ENCODE data around the gene DNM3. TPM values are rescaled to one million over a fixed set of nuclear protein-coding genes. Genes with fewer than 3 reads are reported as not detected.
"Not testable (repeated sequence)": the region's sequence is repeated elsewhere in the genome, so short reads cannot be mapped to it uniquely, and the experiment has no call there.

The DNM3 gene
- total RNA-seq, 2 donors from 2014 or later = 1.7 to 2.3 TPM

DNA sequence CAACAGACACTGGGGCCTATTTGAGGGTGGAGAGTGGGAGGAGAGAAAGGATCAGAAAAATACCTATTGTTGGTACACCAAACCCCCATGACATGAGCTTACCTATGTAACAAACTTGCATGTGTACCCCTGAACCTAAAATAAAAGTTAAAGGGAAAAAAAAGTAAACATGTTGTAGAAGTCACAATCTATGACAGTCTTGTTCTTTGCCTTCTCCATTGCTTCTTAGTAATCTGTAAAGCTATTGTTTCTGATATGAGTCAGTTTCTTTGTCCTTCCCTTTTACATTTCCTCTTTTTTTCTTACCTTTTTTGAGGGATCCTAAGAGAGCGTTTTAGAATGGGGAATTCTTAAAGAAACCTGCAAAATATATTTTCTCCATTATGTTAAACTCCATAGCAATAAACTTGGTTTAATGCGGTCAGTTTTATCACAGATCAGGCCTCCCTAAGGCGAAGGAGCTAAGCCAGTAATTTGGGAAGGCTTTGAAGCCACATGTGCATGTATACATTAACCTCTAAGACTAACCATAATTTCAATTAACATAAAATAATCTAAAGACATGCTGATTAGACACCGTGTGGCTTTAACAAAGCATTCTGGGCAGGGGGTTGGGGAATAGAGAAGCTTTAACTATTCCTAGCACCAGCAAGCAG is 501.4 kb downstream of the DNM3 start:
- intact Hi-C loops (cut with DNase I, micrococcal nuclease) = no loop called here
- no peak for DNase-seq
- no peak for ATAC-seq

DNA sequence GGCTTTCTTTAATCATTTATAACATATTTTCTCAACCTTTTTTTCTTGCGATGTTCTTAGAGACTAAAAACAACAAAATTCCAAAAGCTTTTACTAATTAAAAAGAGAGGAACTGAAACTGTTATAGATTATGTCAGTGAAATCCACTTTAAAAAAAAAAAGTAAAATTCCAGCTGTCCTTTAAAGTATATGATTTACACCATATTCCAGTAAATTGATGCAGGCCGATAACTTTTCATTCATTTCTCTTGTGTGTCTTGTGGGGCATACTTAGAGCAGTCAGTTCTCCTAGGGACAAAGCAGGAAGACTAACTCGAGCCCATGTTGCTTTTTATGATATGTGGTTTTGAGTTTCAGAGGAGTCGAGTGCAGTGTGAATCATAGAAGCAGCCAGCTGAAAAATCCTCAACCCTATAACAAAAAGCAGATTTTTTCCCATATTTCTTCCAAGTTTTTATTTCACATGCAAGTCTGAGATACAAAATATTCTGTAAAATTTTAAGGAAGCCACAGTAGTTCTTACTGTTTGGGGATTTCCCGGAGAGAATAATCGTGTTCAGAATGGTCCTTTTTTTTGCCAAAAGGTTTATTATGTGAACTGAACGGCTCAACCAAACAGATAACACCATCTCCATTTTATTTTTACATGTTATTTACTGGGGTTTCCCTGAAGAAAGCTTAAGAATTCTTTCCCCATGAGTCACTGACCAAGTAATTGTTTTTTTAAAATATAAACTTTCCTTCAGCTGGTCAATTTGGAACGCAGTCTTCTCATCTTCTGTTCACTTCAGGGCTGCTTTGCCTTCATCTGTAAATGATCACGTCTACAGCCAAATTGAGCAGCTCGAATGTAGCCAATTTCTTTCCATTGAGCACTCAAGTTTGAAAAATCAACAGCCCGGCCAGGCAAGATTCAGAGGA is 502.2 kb downstream of the DNM3 start:
- ATAC-seq (no peak), DNase-seq (no peak)
- intact Hi-C loops (cut with DNase I, micrococcal nuclease) = no loop called here

DNA sequence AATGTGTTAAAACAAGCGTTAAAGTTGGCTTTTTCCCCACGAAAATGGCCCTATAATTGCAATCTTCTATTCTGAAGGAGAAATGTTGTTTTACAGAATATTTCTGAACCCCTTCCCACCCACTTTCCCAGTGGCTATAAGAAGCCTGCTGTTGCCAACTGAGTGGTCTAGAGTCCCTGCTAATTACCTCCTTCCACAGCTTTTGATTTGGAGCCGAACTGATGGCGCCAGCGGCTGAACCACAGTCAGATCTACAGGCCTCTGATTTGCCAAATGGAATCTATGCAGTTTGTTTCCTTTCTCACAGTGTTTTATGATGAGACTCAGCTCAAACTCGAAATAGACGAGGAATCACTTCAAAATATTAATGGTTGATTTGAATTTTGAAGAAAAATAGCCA is 503.1 kb downstream of the DNM3 start:
- intact Hi-C loops (cut with DNase I, micrococcal nuclease) = no loop called here
- ATAC-seq (no peak), DNase-seq (no peak)

DNA sequence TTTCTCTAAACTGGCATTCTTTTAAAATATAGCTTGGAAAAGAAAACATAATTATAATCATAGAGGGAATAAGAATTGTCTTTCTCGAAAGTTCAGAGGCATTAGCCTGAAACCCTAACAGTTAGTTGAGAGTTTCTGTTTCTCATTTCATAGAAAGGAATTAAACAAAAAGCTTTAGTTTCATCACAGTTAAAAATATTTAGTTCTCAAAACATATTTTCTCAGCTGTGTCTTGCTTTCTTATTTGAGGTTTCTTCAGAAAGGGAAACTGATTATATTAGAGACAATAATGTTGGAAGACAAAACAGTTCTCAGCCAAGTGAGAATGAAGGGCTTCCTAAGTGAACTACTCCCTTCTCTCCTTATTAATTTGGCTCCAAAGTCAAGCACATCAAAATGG is 503.8 kb downstream of the DNM3 start:
- DNase-seq (no peak), ATAC-seq (no peak)
- intact Hi-C loops (cut with DNase I, micrococcal nuclease) = no loop called here

- intact Hi-C loops (cut with DNase I, micrococcal nuclease) = no loop called here
- DNase-seq (no peak), ATAC-seq (no peak)
Observed at GRCh38 chr1:172347416-172347815, 506.1 kb downstream of the DNM3 start.

DNA sequence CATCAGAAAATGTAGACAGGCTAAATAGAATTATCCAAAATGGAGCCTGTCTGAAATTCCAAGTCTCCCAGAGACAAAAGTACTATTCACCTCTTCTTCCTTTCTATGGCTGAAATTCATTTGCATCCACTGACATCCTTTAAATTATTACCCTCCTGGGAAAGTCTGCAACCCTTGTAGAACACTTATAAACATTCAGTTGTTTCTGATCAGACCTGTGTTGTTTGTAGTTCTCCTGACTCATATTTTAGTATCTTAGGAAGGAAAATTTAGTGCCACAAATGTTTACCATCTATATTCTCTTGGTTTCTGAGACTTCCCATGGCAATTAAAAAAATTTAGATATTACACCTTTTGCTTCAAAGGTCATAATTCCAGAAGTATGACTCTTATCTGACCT is 509.6 kb downstream of the DNM3 start:
- intact Hi-C loops (cut with DNase I, micrococcal nuclease) = no loop called here
- DNase-seq = no peak
- ATAC-seq = no peak

DNA sequence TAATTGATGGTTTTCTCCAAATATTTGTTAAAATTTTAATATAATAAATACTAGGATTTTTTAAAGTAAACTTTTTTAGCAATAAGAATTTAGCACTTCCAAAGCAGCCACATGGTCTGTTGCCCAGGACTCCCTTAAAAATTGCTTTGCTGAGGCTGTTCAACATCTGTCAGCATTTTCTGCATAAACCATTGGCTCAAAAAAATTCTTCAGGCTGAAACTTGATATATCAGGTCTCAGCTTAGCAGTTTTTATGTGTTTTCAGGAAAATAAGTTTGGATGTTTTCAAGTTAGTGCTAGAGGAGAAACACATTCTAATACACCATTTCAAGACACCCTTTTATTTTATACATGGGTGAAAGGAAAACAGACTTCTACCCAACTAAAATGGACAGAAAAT is 510.0 kb downstream of the DNM3 start:
- DNase-seq = no peak
- intact Hi-C loops (cut with DNase I, micrococcal nuclease) = no loop called here
- ATAC-seq = no peak

DNA sequence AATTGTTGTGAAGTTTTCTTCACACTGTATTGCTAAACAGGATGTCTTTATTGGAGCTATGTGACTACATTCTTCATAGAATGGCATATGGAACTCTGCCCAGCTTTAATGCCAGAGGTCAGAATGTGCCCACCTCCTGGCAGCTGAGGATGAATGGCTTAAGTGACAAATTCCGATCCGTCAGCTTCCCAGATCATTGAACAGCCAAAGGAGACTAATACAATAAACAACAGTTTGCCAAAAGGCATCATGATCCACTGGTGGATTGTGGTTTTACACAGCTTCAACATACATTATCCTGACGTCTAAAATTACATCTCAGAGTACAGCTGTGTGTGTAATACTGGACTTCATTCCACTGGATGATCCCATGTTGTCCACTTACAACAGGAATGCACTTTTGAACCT is 510.5 kb downstream of the DNM3 start:
- no peak for ATAC-seq
- intact Hi-C loops (cut with DNase I, micrococcal nuclease) = no loop called here
- DNase-seq = no peak

DNA sequence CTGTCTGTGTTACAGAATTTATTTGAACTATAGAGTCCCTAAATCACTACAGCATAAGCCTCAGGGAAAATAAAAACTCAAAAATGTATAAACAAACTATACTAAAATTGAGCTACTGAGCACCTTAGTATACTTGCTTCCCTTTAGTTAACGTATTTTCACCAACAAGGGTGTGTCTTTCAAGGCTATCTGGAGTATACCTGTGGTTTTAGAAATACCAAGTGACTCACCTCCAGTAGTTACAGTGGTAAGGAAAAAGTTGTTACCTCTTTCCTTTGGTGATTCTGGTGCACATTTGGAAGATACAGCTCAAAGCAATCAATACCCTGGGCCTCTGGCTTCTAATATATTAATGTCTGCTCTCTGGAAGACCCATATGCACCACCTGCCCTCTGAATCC is 511.1 kb downstream of the DNM3 start:
- DNase-seq (no peak), ATAC-seq (peak; percentile 33)
- intact Hi-C loops (cut with DNase I, micrococcal nuclease) = no loop called here

DNA sequence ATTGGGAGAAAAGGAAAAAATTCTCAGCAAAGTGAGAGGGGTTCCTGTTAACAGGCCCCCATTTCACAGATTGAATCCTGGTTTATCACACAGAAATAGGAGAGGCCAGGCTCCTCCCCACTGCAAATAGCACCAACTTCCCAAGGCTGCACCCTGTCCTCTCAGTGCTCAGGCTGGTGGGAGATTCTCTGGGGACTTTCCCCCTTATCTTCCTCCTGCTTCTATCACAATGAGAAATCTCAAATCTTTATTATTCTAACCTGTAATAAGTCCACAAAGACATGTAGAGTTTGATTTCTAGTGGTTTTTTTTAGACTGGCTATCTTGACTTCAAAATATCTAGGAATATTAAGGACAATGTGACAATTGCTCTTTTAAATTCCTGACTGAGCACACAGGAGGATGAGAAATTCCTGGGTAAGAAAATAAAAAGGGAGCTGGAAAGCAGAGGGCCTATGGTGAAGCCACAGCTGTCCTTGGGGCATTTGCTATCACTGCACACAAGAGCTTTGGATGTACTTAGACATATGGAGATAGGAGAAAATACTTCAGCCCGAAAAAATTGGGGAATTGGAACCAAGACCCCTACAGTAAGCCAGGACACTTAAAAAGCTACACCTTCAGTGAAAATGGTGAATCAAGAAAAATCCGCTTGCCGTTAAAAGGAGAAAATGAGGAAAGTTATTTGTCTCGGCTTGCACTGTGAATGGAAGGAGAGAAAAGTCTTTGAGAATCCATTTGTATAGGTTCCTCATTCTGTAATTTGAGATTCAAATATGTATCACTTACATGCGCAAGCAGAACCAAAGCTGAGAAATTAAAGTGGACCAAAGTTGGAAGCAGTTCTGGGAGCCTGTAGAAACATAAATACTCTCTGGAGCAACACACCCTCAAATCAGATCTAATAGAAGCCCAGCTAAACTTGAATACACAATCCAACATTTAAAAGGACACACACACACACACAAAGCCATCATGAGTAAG is 513.3 kb downstream of the DNM3 start:
- no peak for ATAC-seq
- DNase-seq = no peak
- intact Hi-C loops (cut with DNase I, micrococcal nuclease) = loop anchor here in 1 of 2 donors (5.0 kb wide), 1 partner anchor 38 kb away; no protein-coding TSS in a partner anchor

GRCh38 chr1:172356620-172357019 is 515.3 kb downstream of the DNM3 start:
- intact Hi-C loops (cut with DNase I, micrococcal nuclease) = loop anchor here in 1 of 2 donors (5.0 kb wide), 1 partner anchor 36 kb away; no protein-coding TSS in a partner anchor
- peak; percentile 58 for ATAC-seq
- peak in 1 of 2 donors; percentile 32 for DNase-seq

- ATAC-seq = no peak
- intact Hi-C loops (cut with DNase I, micrococcal nuclease) = loop anchor here in 1 of 2 donors (5.0 kb wide), 1 partner anchor 34 kb away; no protein-coding TSS in a partner anchor
Observed at GRCh38 chr1:172357753-172358385, 516.6 kb downstream of the DNM3 start.

GRCh38 chr1:172359491-172359999 is 518.2 kb downstream of the DNM3 start:
- ATAC-seq (peak; percentile 85), DNase-seq (peak in 1 of 2 donors; percentile 32)
- intact Hi-C loops (cut with DNase I, micrococcal nuclease) = loop anchor here in 1 of 2 donors (5.0 kb wide), 1 partner anchor 33 kb away; no protein-coding TSS in a partner anchor

More at GRCh38 chr1:172357753-172358385, 516.6 kb downstream of the DNM3 start:
- DNase-seq = no peak

DNA sequence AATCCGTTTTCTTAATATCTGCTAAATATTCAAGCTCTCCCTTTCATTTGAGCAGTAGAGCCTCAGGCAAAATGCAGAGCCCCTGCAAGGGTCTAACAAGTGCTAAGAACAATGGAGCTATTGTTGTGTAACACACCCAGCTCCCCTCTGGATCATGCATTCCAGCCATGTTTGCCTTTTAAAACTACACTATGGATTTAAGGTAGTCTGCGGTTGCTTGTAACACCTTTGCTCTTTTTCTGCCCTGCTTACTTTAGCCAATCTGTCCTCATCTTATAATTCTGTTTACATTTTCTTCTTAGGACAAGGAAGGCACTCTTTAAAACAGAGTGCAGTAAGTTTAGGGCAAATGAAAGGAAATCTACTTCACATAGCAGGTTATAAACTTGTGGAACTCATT is 519.2 kb downstream of the DNM3 start:
- ATAC-seq (peak; percentile 64), DNase-seq (no peak)
- intact Hi-C loops (cut with DNase I, micrococcal nuclease) = no loop called here

- DNase-seq (no peak), ATAC-seq (no peak)
- intact Hi-C loops (cut with DNase I, micrococcal nuclease) = no loop called here
Observed at GRCh38 chr1:172360985-172361384, 519.7 kb downstream of the DNM3 start.

DNA sequence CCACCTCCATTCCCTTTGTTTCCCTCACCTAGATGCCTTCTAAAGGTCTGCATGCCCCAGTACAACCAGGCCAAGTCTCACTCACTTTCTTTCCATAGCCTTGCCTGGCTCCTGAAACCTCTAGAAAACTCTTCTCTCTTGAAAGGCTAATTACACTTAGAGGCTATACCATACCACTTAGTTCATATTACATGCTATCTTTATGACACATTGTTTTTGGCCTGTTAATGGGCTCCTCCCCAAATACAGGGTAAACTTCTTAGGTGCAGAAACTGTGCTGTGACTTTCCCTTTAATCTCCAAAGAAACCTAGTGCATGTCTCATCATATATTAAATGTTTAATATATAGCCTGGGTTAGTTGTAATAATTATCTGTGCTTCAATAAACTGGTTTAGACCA is 522.6 kb downstream of the DNM3 start:
- intact Hi-C loops (cut with DNase I, micrococcal nuclease) = no loop called here
- ATAC-seq = no peak
- no peak for DNase-seq

DNA sequence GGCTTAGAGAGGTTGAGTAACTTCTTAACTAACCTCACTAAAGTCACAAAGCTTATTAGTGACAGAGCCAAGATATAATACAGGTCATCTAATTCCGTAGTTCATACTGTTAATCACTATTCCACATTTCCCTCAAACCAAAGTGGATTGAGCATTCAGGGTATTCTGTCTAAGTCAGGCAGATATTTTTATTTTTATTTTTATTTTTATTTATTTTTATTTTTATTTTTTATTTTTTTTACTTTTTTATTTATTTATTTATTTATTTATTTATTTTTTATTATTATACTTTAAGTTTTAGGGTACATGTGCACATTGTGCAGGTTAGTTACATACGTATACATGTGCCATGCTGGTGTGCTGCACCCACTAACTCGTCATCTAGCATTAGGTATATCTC is 530.3 kb downstream of the DNM3 start:
- ATAC-seq; intact Hi-C loops (cut with DNase I, micrococcal nuclease); DNase-seq: not testable (repeated sequence)

- DNase-seq (no peak), ATAC-seq (no peak)
- intact Hi-C loops (cut with DNase I, micrococcal nuclease) = no loop called here
Observed at GRCh38 chr1:172373864-172374263, 532.6 kb downstream of the DNM3 start.

Data from left colon (tissue), 2 donors.